Esophagus muscularis mucosa (tissue), 4 donors: ENCODE results near the gene MYH14. TPM values are rescaled to one million over a fixed set of nuclear protein-coding genes. Genes with fewer than 3 reads are reported as not detected.

ENCODE experiments used
- DNase-seq: peaks from one replicate; pipeline ENCODE4 v3.0.0-alpha.2; 2017; ENCODE audit errors: extremely low spot score
- H3K27ac ChIP-seq, 4 donors: fragments of 200-600 bp; sonication (generic); replicated peaks in 1 of 4; 1 replicate in 3 of 4; 2 replicates in 1 of 4; pipeline ENCODE4 v1.5.1; 2016 to 2019; ENCODE audit warnings: mild to moderate bottlenecking in 1 of 4
- H3K27me3 ChIP-seq, 4 donors: fragments of 200-600 bp; sonication (generic); one replicate each; pipeline versions ENCODE4 v1.5.1 to v1.6.0; 2016 to 2019
- H3K36me3 ChIP-seq, 4 donors: fragments of 200-600 bp; sonication (generic); one replicate each; pipeline ENCODE4 v1.5.1; 2016 to 2019
- H3K4me1 ChIP-seq, 4 donors: fragments of 200-600 bp; sonication (generic); one replicate each; pipeline ENCODE4 v1.5.1; 2016 to 2019
- H3K4me3 ChIP-seq, 4 donors: fragments of 200-600 bp; sonication (generic); 1 replicate in 2 of 4; 2 replicates in 2 of 4; pipeline ENCODE4 v1.5.1; 2016 to 2019; ENCODE audit warnings: mild to moderate bottlenecking in 4 of 4, moderate library complexity in 1 of 4
- H3K9me3 ChIP-seq, 4 donors: fragments of 200-600 bp; sonication (generic); 1 replicate in 3 of 4; 2 replicates in 1 of 4; pipeline ENCODE4 v1.5.1; 2016 to 2019
- EP300 ChIP-seq: sonication (generic); formaldehyde crosslinking; IDR thresholded peaks from one replicate; pipeline ENCODE4 v1.6.1; 2017; ENCODE audit warnings: antibody characterized with exemption
- POLR2A ChIP-seq: fragments of 450-650 bp; IDR thresholded peaks from one replicate; pipeline ENCODE4 v1.6.1; 2017; ENCODE audit warnings: antibody characterized with exemption, moderate library complexity, mild to moderate bottlenecking, low read depth
- POLR2AphosphoS5 ChIP-seq, 2 donors: sonication (generic); formaldehyde crosslinking; IDR thresholded peaks; one replicate each; pipeline ENCODE4 v1.6.1; 2017; ENCODE audit warnings: antibody characterized with exemption in 2 of 2
- WGBS: methylation state at CpG from one replicate; pipeline ENCODE4 v1.1.5; 2018; 5-methylcytosine and 5-hydroxymethylcytosine counted together
- intact Hi-C: fragments of 100-400 bp; cut with DNase I; formaldehyde crosslinking; loops from one replicate; pipeline ENCODE4 v1.15.1; 2023
- total RNA-seq, 4 donors: library from RNA; depleted of rRNA; stranded (reverse); fragments of >200 nt; gene quantifications; one replicate each; pipeline versions ENCODE4 v1.1.0 to v1.2.1, GENCODE V29; 2016
- TF ChIP-seq, protein P1 (sequence below), 3 experiments: fragments of 200-600 bp in 2 of 3; fragments of 450-650 bp in 1 of 3; sonication (generic) in 2 of 3; IDR thresholded peaks; one replicate each; pipeline ENCODE4 v1.5.1; 2017 to 2019; ENCODE audit warnings: antibody characterized with exemption in 3 of 3, mild to moderate bottlenecking in 2 of 3, moderate library complexity in 1 of 3

MYH14 gene
- total RNA-seq, 4 donors from 2014 or later = 2.5 to 10.1 (median 5.3) TPM

GRCh38 chr19:50250450-50251136 is 47.2 kb downstream of the MYH14 start:
- Histone ChIP-seq H3K4me1 (no peaks in the 10 kb centered on the region), H3K9me3 (peaks cover 0 to 25% (median 18%) of the 10 kb centered on the region in 4 donors), H3K4me3 (no peak overlapping the region), H3K27me3 (peaks cover 0 to 34% (median 0%) of the 10 kb centered on the region in 4 donors), H3K36me3 (peaks cover 0 to 51% (median 19%) of the 10 kb centered on the region in 4 donors), H3K27ac (no peak overlapping the region)
- WGBS = 93% methylated on average over 13 of the region's 15 CpGs
- no peak for TF ChIP-seq EP300
- no peak for TF ChIP-seq POLR2AphosphoS5 (IDR thresholded peaks at IDR 0.05)
- intact Hi-C loops = no loop called here
- DNase-seq = no peak

GRCh38 chr19:50252111-50252886 is 48.9 kb downstream of the MYH14 start:
- H3K27ac ChIP-seq = no peak overlapping the region
- peaks cover 0 to 28% (median 21%) of the 10 kb centered on the region in 4 donors for H3K9me3 ChIP-seq
- H3K4me3 ChIP-seq = no peak overlapping the region
- peaks cover 0 to 64% (median 21%) of the 10 kb centered on the region in 4 donors for H3K36me3 ChIP-seq
- TF ChIP-seq POLR2AphosphoS5 (IDR thresholded peaks at IDR 0.05) = no peak
- TF ChIP-seq, protein P1, sequence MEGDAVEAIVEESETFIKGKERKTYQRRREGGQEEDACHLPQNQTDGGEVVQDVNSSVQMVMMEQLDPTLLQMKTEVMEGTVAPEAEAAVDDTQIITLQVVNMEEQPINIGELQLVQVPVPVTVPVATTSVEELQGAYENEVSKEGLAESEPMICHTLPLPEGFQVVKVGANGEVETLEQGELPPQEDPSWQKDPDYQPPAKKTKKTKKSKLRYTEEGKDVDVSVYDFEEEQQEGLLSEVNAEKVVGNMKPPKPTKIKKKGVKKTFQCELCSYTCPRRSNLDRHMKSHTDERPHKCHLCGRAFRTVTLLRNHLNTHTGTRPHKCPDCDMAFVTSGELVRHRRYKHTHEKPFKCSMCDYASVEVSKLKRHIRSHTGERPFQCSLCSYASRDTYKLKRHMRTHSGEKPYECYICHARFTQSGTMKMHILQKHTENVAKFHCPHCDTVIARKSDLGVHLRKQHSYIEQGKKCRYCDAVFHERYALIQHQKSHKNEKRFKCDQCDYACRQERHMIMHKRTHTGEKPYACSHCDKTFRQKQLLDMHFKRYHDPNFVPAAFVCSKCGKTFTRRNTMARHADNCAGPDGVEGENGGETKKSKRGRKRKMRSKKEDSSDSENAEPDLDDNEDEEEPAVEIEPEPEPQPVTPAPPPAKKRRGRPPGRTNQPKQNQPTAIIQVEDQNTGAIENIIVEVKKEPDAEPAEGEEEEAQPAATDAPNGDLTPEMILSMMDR (IDR thresholded peaks at IDR 0.05) = peak; percentile 42 to 45 (median 45)
- 84% methylated on average over 19 of the region's 23 CpGs for WGBS
- H3K4me1 ChIP-seq = no peaks in the 10 kb centered on the region
- intact Hi-C loops = no loop called here
- peaks cover 0 to 26% (median 0%) of the 10 kb centered on the region in 4 donors for H3K27me3 ChIP-seq
- no peak for DNase-seq

- H3K9me3 ChIP-seq = peaks cover 0 to 28% (median 21%) of the 10 kb centered on the region in 4 donors
- intact Hi-C loops = no loop called here
- no peak overlapping the region for H3K4me3 ChIP-seq
- H3K27ac ChIP-seq = no peak overlapping the region
- TF ChIP-seq, protein P1 (IDR thresholded peaks at IDR 0.05) = no peak
- TF ChIP-seq POLR2AphosphoS5 (IDR thresholded peaks at IDR 0.05) (no peak), POLR2A (no peak), EP300 (no peak)
- H3K36me3 ChIP-seq = peaks cover 0 to 69% (median 26%) of the 10 kb centered on the region in 4 donors
- peaks cover 0 to 27% (median 0%) of the 10 kb centered on the region in 4 donors for H3K27me3 ChIP-seq
- no peak for DNase-seq
- no peaks in the 10 kb centered on the region for H3K4me1 ChIP-seq
- 86% methylated on average over 5 of the region's 5 CpGs for WGBS
These were observed 49.5 kb downstream of the MYH14 start for GRCh38 chr19:50252887-50253268.

GRCh38 chr19:50255115-50255514 is 51.7 kb downstream of the MYH14 start:
- peaks cover 0 to 28% (median 21%) of the 10 kb centered on the region in 4 donors for H3K9me3 ChIP-seq
- H3K36me3 ChIP-seq = peaks cover 0 to 69% (median 23%) of the 10 kb centered on the region in 4 donors
- no peak for DNase-seq
- H3K4me1 ChIP-seq = no peaks in the 10 kb centered on the region
- H3K27me3 ChIP-seq = peaks cover 0 to 22% (median 0%) of the 10 kb centered on the region in 4 donors
- intact Hi-C loops = no loop called here
- 81% methylated on average over 5 of the region's 5 CpGs for WGBS
- no peak overlapping the region for H3K27ac ChIP-seq
- TF ChIP-seq, protein P1 (IDR thresholded peaks at IDR 0.05) = no peak
- TF ChIP-seq POLR2AphosphoS5 (IDR thresholded peaks at IDR 0.05) = no peak
- TF ChIP-seq EP300 = no peak
- no peak for TF ChIP-seq POLR2A
- H3K4me3 ChIP-seq = no peak overlapping the region

DNA sequence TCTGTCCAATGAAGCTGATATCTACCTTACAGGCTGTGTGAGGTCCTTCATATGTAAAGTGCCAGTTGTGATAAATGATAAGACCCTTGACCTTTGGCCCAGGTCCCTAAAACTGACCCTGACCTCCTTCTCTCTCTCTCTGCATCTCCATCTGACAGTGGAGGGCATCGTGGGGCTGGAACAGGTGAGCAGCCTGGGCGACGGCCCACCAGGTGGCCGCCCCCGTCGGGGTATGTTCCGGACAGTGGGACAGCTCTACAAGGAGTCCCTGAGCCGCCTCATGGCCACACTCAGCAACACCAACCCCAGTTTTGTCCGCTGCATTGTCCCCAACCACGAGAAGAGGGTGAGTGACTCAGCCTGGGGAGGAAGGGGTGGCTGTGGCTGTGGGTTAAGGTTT is 53.7 kb downstream of the MYH14 start:
- 92% methylated on average over 10 of the region's 10 CpGs for WGBS
- intact Hi-C loops = no loop called here
- no peak for DNase-seq
- Histone ChIP-seq H3K27me3 (peaks cover 0 to 22% (median 0%) of the 10 kb centered on the region in 4 donors), H3K36me3 (peaks cover 0 to 72% (median 22%) of the 10 kb centered on the region in 4 donors), H3K4me3 (no peak overlapping the region), H3K27ac (no peak overlapping the region), H3K9me3 (peaks cover 0 to 26% (median 18%) of the 10 kb centered on the region in 4 donors), H3K4me1 (no peaks in the 10 kb centered on the region)
- TF ChIP-seq, protein P1 (IDR thresholded peaks at IDR 0.05) = no peak
- TF ChIP-seq POLR2A (no peak), EP300 (no peak), POLR2AphosphoS5 (IDR thresholded peaks at IDR 0.05) (no peak)
